HepG2 (cell line): Measurements from ENCODE around the gene SMIM13. TPM values are rescaled to one million over a fixed set of nuclear protein-coding genes. Genes with fewer than 3 reads are reported as not detected.

Experiments
- BCL6 ChIP-seq: IDR thresholded peaks from 2 replicates; pipeline ENCODE4 v1.6.1; 2016; ENCODE audit warnings: missing genetic modification reagents, missing compliant biosample characterization
- CBX1 ChIP-seq: IDR thresholded peaks from one replicate; pipeline ENCODE4 v1.6.1; 2016; ENCODE audit warnings: antibody characterized with exemption, low read depth
- CENPBD1 ChIP-seq: sonication (generic); formaldehyde crosslinking; IDR thresholded peaks from 2 replicates; pipeline ENCODE4 v1.8.0; 2022; ENCODE audit warnings: missing genetic modification reagents, low read depth, mild to moderate bottlenecking, borderline replicate concordance
- CREB1 ChIP-seq, 2 experiments: fragments of 450-650 bp in 1 of 2; IDR thresholded peaks; 2 replicates each; pipeline ENCODE4 v1.6.1; 2016 to 2017; ENCODE audit warnings: control low read depth in 1 of 2, mild to moderate bottlenecking in 1 of 2, missing compliant biosample characterization in 1 of 2, missing genetic modification characterization in 1 of 2
- E2F1 ChIP-seq: sonication (generic); formaldehyde crosslinking; IDR thresholded peaks from 2 replicates; pipeline ENCODE4 v1.5.0; 2020; ENCODE audit warnings: missing genetic modification reagents
- FOXA1 ChIP-seq, 2 experiments: fragments of 450-650 bp in 1 of 2; sonication (generic) in 1 of 2; formaldehyde crosslinking in 1 of 2; IDR thresholded peaks; 2 replicates each; pipeline versions ENCODE4 v1.4.0 to v1.6.1; 2016 to 2020; ENCODE audit warnings: missing genetic modification reagents in 1 of 2
- FOXA3 ChIP-seq: IDR thresholded peaks from 2 replicates; pipeline ENCODE4 v1.6.1; 2016; ENCODE audit warnings: missing genetic modification reagents, missing compliant biosample characterization
- HDAC6 ChIP-seq: fragments of 200-600 bp; sonication (generic); IDR thresholded peaks from 2 replicates; pipeline ENCODE4 v1.7.0; 2017; ENCODE audit warnings: mild to moderate bottlenecking, antibody characterized with exemption, low read length, low read depth
- NFIC ChIP-seq: IDR thresholded peaks from 2 replicates; pipeline ENCODE4 v1.6.1; 2012; ENCODE audit warnings: mild to moderate bottlenecking, low read length, inconsistent platforms
- RCOR2 ChIP-seq: IDR thresholded peaks from 2 replicates; pipeline ENCODE4 v1.6.1; 2016; ENCODE audit warnings: missing biosample characterization, missing genetic modification reagents
- SAP130 ChIP-seq: IDR thresholded peaks from 2 replicates; pipeline ENCODE4 v1.6.1; 2016; ENCODE audit warnings: low read depth
- SOX5 ChIP-seq: IDR thresholded peaks from 2 replicates; pipeline ENCODE4 v1.6.1; 2016; ENCODE audit warnings: borderline replicate concordance
- SOX6 ChIP-seq, 2 experiments: fragments of 450-650 bp in 1 of 2; sonication (generic) in 1 of 2; formaldehyde crosslinking in 1 of 2; IDR thresholded peaks; 2 replicates each; pipeline versions ENCODE4 v1.4.0 to v1.6.1; 2017 to 2020; ENCODE audit warnings: antibody characterized with exemption in 1 of 2, mild to moderate bottlenecking in 1 of 2, missing genetic modification reagents in 1 of 2
- TFAP4 ChIP-seq: sonication (generic); IDR thresholded peaks from 2 replicates; pipeline ENCODE4 v1.6.1; 2016; ENCODE audit warnings: low read depth, borderline replicate concordance
- TMF1 ChIP-seq: sonication (generic); formaldehyde crosslinking; IDR thresholded peaks from 2 replicates; pipeline ENCODE4 v1.8.1; 2022; ENCODE audit warnings: low read depth, missing genetic modification reagents
- ZNF253 ChIP-seq: sonication (generic); formaldehyde crosslinking; IDR thresholded peaks from 2 replicates; pipeline ENCODE4 v1.8.0; 2022; ENCODE audit warnings: mild to moderate bottlenecking, missing genetic modification reagents, borderline replicate concordance
- ZNF430 ChIP-seq: sonication (generic); formaldehyde crosslinking; IDR thresholded peaks from 2 replicates; pipeline ENCODE4 v1.9.0; 2021; ENCODE audit warnings: mild to moderate bottlenecking, missing genetic modification reagents
- ZNF670 ChIP-seq: sonication (generic); formaldehyde crosslinking; IDR thresholded peaks from 2 replicates; pipeline ENCODE4 v1.8.0; 2022; ENCODE audit warnings: mild to moderate bottlenecking, missing genetic modification reagents, borderline replicate concordance
- ZNF687 ChIP-seq: sonication (generic); formaldehyde crosslinking; IDR thresholded peaks from 2 replicates; pipeline ENCODE4 v1.5.1; 2020; ENCODE audit warnings: mild to moderate bottlenecking, missing genetic modification reagents, moderate library complexity
- ZNF782 ChIP-seq: sonication (generic); formaldehyde crosslinking; IDR thresholded peaks from 2 replicates; pipeline ENCODE4 v1.4.0; 2020; ENCODE audit warnings: missing genetic modification reagents, mild to moderate bottlenecking, borderline replicate concordance
- polyA plus RNA-seq, 8 experiments: library from polyadenylated mRNA; depleted of rRNA in 3 of 8; stranded (reverse) in 7 of 8; unstranded in 1 of 8; fragments of >200 nt; fragmentation: Illumina TruSeq in 4 of 8; extraction: Trizol in 4 of 8; gene quantifications; 2 replicates each; pipeline versions ENCODE4 v1.2.1 to v1.2.3, GENCODE V29; 2011 to 2016; ENCODE audit warnings: low read depth in 4 of 8, missing spikeins in 1 of 8, mixed read lengths in 1 of 8; ENCODE audit not compliant: insufficient read depth in 1 of 8
- total RNA-seq, 5 experiments: library from RNA; depleted of rRNA; stranded (reverse); fragments of >200 nt; fragmentation: Illumina TruSeq; extraction: Trizol; gene quantifications; 2 replicates each; pipeline ENCODE4 v1.2.3, GENCODE V29; 2016; ENCODE audit warnings: low read depth in 1 of 5

The SMIM13 gene
- total and polyA plus RNA-seq, 2 of the 13 experiments (the other 11 are each of a cell fraction or from before 2014, with no cell fraction given) = 2.7 to 10.2 TPM

GRCh38 chr6:11179419-11180202, 86.0 kb downstream of the SMIM13 start (continued):
- TF ChIP-seq HDAC6 (no peak), ZNF670 (CRISPR knock-in tag) (no peak), NFIC (0 out of 2 replicates have a peak, but pooled peaks have one; percentile 29), RCOR2 (0 out of 2 replicates have a peak, but pooled peaks have one; percentile 53), CREB1 (IDR thresholded peaks at IDR 0.05) (no peak), CREB1 (CRISPR knock-in tag; IDR thresholded peaks at IDR 0.05) (0 out of 2 replicates have a peak, but pooled peaks have one; percentile 25), SAP130 (CRISPR knock-in tag) (peak; percentile 20; the same call in 1 of the 2 replicates), ZNF253 (CRISPR knock-in tag) (no peak), SOX6 (IDR thresholded peaks at IDR 0.05) (no peak), SOX6 (CRISPR knock-in tag; IDR thresholded peaks at IDR 0.05) (peak; percentile 63; the same call in 1 of the 2 replicates), SOX5 (CRISPR knock-in tag) (peak; percentile 78; the same call in 1 of the 2 replicates), CBX1 (no peak), ZNF687 (CRISPR knock-in tag) (peak; percentile 25; the same call in 1 of the 2 replicates), FOXA3 (CRISPR knock-in tag) (peak; percentile 59), E2F1 (CRISPR knock-in tag) (no peak), ZNF430 (CRISPR knock-in tag) (no peak), BCL6 (CRISPR knock-in tag) (peak; percentile 63), CENPBD1 (CRISPR knock-in tag) (no peak), TFAP4 (peak; percentile 32; the same call in 1 of the 2 replicates), FOXA1 (IDR thresholded peaks at IDR 0.05) (no peak), FOXA1 (CRISPR knock-in tag; IDR thresholded peaks at IDR 0.05) (peak; percentile 39; the same call in 1 of the 2 replicates), ZNF782 (no peak), TMF1 (CRISPR knock-in tag) (no peak)
